Forelimb muscle (tissue), 1 donor: ENCODE data around the gene ORM1. TPM values are rescaled to one million over a fixed set of nuclear protein-coding genes. Genes with fewer than 3 reads are reported as not detected.

Experiments used
- polyA plus RNA-seq: library from polyadenylated mRNA; unstranded; fragments of 120-200 nt; gene quantifications from one replicate; pipeline ENCODE4 v1.2.1, GENCODE V29; 2013; ENCODE audit not compliant: insufficient read length

ORM1 gene
- polyA plus RNA-seq, 1 donor = 0.58 TPM

Other genes with a start within 250 kb of the ORM1 start
- gene AMBP, start 244.8 kb upstream of the ORM1 start, polyA plus RNA-seq = not detected
- gene KIF12, start 223.8 kb upstream of the ORM1 start, polyA plus RNA-seq = 0.13 TPM
- gene COL27A1, start 167.6 kb upstream of the ORM1 start, polyA plus RNA-seq = 35.4 TPM
- not detected for gene ORM2, start 6.8 kb downstream of the ORM1 start, polyA plus RNA-seq
- 8.4 TPM for gene AKNA, start 64.9 kb downstream of the ORM1 start, polyA plus RNA-seq
- gene WHRN, start 182.4 kb downstream of the ORM1 start, polyA plus RNA-seq = 2.6 TPM